ENCODE measurements around the gene ULBP1. TPM values are rescaled to one million over a fixed set of nuclear protein-coding genes. Genes with fewer than 3 reads are reported as not detected.

The ULBP1 gene
- total RNA-seq, 1 experiment from 2014 or later: not detected

DNA sequence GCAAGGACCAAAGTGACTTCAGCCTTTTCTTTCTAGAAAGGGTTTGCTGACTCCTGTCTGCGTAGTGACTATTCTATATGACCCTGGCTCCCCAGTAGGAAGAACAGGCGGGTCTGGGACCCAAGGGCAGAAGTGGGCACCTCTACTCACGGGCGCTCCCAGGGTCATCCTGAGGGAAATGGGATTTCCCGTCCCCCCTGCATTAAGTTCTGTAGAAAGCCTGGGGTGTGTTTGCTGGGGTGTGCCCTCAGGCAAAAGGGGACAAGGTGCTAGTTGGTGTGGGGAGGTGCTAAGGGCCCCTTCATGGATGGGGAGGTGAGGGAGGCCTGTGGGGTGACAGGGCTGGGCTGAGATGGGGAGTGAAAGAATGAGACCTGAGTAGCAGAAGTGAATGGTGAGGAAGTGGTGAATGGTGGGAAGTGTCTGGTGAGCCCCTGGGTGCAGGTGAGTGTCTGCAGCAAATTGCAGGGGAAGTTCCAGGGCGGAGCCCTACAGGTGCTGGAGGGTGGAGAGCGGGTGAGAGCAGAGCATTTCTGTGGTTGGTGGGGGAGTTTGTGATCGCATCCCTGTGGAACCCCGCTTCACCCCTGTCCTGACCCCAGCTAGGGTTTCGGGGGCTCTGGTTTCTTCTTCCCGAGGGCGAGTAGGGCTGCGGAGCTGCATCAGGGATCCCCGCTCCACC lies 40.5 kb downstream of the ULBP1 start:
- POLR2A ChIA-PET: no interaction called here
- no TSS peak for BruUV-seq (replicated peaks)

DNA sequence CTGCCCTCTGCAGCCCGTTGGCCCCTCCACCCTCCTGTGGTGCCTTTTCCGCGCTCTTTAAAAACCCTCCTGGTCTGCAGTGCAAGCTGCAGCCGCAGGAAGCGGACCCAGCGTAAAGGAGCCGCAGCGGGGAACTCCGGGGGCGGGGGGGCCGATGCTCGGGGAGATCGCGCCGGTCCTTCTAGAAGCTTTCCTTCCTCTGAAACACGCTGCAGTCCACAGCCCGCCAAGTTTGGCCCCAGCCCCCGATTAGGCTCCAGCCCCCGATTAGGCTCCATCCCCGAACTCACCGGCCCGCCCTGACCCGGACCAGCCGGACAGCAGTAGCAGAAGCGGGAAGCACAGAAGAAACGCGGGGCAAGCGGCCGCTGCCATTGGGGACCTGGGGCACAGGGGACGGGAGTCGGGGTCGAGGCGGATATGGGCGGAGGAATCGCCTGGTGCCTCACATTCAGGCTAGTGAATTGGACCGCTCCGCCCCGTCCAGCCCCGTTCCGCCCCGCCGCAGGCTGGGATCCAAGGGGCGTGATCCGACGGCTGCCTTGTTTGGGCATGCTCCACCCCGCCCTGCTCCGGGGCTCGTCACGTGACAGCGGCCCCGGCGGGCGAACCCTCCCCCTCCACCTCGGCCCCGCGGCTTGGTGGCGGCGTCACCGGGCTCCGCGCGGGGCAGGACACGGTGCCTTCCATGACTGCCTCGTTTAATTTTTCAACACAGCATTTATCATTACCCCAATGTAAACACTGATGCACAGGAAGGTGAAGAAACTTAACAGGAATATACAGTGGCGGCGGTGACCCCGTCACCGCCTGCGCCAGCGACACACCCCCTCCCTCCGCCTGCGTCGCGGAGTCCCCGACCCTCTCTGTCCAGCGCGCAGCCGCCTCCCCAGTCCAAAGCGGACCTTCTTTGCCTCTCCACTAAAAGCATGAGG lies 41.3 kb downstream of the ULBP1 start:
- Mint-ChIP-seq H3K4me3 (ENCODE audit: unreplicated experiment) (peak overlapping the region; percentile 80), H3K36me3 (ENCODE audit: insufficient read depth, unreplicated experiment) (no peaks in the 10 kb centered on the region), H3K4me1 (ENCODE audit: insufficient read depth, unreplicated experiment) (peaks cover 17% of the 10 kb centered on the region), H3K27ac (ENCODE audit: low read depth, unreplicated experiment) (no peak overlapping the region), H3K27me3 (ENCODE audit: insufficient read depth, unreplicated experiment) (peaks cover 5% of the 10 kb centered on the region), H3K9me3 (ENCODE audit: unreplicated experiment) (no peaks in the 10 kb centered on the region)
- no TSS peak for BruUV-seq (replicated peaks)
- intact Hi-C loops (cut with micrococcal nuclease): loop anchor here (5.0 kb wide), 1 partner anchor 392 kb away; no protein-coding TSS in a partner anchor
- ChIA-PET CTCF (interaction anchor here (0.6 kb wide), 1 partner anchor 343 kb away, joined by 3 read pairs; no protein-coding TSS in a partner anchor), POLR2A (no interaction called here)
- TF ChIP-seq, protein P1, sequence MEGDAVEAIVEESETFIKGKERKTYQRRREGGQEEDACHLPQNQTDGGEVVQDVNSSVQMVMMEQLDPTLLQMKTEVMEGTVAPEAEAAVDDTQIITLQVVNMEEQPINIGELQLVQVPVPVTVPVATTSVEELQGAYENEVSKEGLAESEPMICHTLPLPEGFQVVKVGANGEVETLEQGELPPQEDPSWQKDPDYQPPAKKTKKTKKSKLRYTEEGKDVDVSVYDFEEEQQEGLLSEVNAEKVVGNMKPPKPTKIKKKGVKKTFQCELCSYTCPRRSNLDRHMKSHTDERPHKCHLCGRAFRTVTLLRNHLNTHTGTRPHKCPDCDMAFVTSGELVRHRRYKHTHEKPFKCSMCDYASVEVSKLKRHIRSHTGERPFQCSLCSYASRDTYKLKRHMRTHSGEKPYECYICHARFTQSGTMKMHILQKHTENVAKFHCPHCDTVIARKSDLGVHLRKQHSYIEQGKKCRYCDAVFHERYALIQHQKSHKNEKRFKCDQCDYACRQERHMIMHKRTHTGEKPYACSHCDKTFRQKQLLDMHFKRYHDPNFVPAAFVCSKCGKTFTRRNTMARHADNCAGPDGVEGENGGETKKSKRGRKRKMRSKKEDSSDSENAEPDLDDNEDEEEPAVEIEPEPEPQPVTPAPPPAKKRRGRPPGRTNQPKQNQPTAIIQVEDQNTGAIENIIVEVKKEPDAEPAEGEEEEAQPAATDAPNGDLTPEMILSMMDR (IDR thresholded peaks at IDR 0.05; ENCODE audit: unreplicated experiment): no peak
- DNase-seq (ENCODE audit: unreplicated experiment): peak; percentile 91

More for the DNA sequence above, 40.5 kb downstream of the ULBP1 start:
- Mint-ChIP-seq H3K36me3 (ENCODE audit: insufficient read depth, unreplicated experiment) (no peaks in the 10 kb centered on the region), H3K9me3 (ENCODE audit: unreplicated experiment) (no peaks in the 10 kb centered on the region), H3K4me3 (ENCODE audit: unreplicated experiment) (peak overlapping the region; percentile 80), H3K27ac (ENCODE audit: low read depth, unreplicated experiment) (no peak overlapping the region), H3K4me1 (ENCODE audit: insufficient read depth, unreplicated experiment) (peaks cover 17% of the 10 kb centered on the region), H3K27me3 (ENCODE audit: insufficient read depth, unreplicated experiment) (no peaks in the 10 kb centered on the region)
- DNase-seq (ENCODE audit: unreplicated experiment): no peak
- CTCF ChIA-PET: interaction anchor here (0.6 kb wide), 1 partner anchor 344 kb away, joined by 3 read pairs; no protein-coding TSS in a partner anchor
- intact Hi-C loops (cut with micrococcal nuclease): no loop called here
- TF ChIP-seq, protein P1 (IDR thresholded peaks at IDR 0.05; ENCODE audit: unreplicated experiment): no peak

DNA sequence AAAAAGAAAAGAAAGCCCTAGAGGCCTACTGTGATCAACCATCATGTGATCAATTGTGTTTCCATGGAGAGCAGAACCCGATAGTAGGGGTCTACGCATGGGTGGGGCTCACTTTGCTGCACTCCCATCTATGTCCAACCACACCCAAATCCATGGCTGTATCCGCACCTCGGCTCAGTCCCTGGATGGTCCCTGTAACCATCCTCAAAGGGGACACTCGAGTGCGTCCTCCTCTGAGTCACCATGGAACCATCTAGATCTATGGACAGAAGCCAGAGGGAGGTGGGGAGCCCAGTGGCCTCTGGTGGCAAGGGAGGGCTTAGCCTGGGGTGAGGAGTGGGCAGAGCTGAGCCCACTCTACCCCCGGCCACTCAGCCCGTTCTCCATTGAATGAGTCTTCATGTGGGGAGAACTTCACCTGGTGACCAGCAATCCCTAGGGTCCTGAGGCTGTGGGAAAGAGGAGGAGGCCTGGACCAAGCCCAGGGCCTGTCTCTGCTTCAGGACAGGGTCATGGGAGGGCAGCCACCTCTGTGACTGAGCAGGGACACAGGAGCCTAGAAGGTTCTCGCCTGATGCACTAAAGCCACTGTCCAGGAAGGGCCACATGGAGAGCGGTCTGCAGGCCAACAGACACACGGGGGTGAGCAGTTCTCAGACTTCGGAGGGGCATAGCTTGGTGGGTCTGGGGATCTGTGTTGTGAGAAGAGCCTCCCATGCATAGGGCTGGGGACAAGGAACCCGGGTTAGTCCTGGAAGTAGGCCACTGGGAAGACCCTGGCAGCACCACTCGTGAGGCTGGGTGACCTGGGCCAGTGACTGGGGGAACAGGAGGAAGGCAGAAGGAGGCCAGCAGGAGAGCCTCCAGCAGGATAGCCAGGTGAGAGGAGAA lies 42.3 kb downstream of the ULBP1 start:
- Mint-ChIP-seq H3K27me3 (ENCODE audit: insufficient read depth, unreplicated experiment) (peaks cover 15% of the 10 kb centered on the region), H3K4me3 (ENCODE audit: unreplicated experiment) (peak overlapping the region; percentile 80), H3K4me1 (ENCODE audit: insufficient read depth, unreplicated experiment) (peaks cover 17% of the 10 kb centered on the region), H3K27ac (ENCODE audit: low read depth, unreplicated experiment) (no peak overlapping the region), H3K9me3 (ENCODE audit: unreplicated experiment) (no peaks in the 10 kb centered on the region), H3K36me3 (ENCODE audit: insufficient read depth, unreplicated experiment) (no peaks in the 10 kb centered on the region)
- no peak for DNase-seq (ENCODE audit: unreplicated experiment)
- CTCF ChIA-PET: interaction anchor here (0.6 kb wide), 1 partner anchor 273 kb away, joined by 3 read pairs; no protein-coding TSS in a partner anchor
- no TSS peak for BruUV-seq (replicated peaks)
- POLR2A ChIA-PET: no interaction called here
- TF ChIP-seq, protein P1 (IDR thresholded peaks at IDR 0.05; ENCODE audit: unreplicated experiment): no peak
- intact Hi-C loops (cut with micrococcal nuclease): loop anchor here (5.0 kb wide), 1 partner anchor 391 kb away; no protein-coding TSS in a partner anchor

Data from MCF 10A (cell line).